Measurements from ENCODE around the gene C5orf47.

C5orf47 gene

GRCh38 chr5:173988554-173989431 is at the start of gene C5orf47:
Gene C5orf47 (plus strand): TSS chr5:173989170. CDS start chr5:173989264, 94 bp downstream.
- no peak for DNase-seq

GRCh38 chr5:173940269-173940668 is 48.7 kb upstream of the C5orf47 start:
- no peak for DNase-seq

- no peak for DNase-seq
These were observed 47.9 kb upstream of the C5orf47 start for GRCh38 chr5:173941102-173941501.

GRCh38 chr5:173941758-173942401 is 47.1 kb upstream of the C5orf47 start:
- DNase-seq: no peak

- DNase-seq: no peak
These were observed 44.5 kb upstream of the C5orf47 start for GRCh38 chr5:173944511-173944910.

GRCh38 chr5:173945160-173945559 is 43.8 kb upstream of the C5orf47 start:
- no peak for DNase-seq

GRCh38 chr5:173946323-173946722 is 42.6 kb upstream of the C5orf47 start:
- no peak for DNase-seq

GRCh38 chr5:173950829-173951228 is 38.1 kb upstream of the C5orf47 start:
- no peak for DNase-seq

GRCh38 chr5:173953528-173954090 is 35.4 kb upstream of the C5orf47 start:
- no peak for DNase-seq

GRCh38 chr5:173954671-173955521 is 34.1 kb upstream of the C5orf47 start:
- peak in 1 of 2 experiments; percentile 15 for DNase-seq

- DNase-seq: no peak
These were observed 28.0 kb upstream of the C5orf47 start for GRCh38 chr5:173960986-173961385.

GRCh38 chr5:173961418-173961817 is 27.6 kb upstream of the C5orf47 start:
- no peak for DNase-seq

GRCh38 chr5:173962436-173962972 is 26.5 kb upstream of the C5orf47 start:
- DNase-seq: no peak

- no peak for DNase-seq
These were observed 25.7 kb upstream of the C5orf47 start for GRCh38 chr5:173963182-173963838.

GRCh38 chr5:173963867-173964441 is 25.0 kb upstream of the C5orf47 start:
- DNase-seq: no peak

GRCh38 chr5:173964506-173964905 is 24.5 kb upstream of the C5orf47 start:
- no peak for DNase-seq

- DNase-seq: no peak
These were observed 21.7 kb upstream of the C5orf47 start for GRCh38 chr5:173967241-173967640.

GRCh38 chr5:173968154-173968797 is 20.7 kb upstream of the C5orf47 start:
- DNase-seq: peak in 1 of 2 experiments; percentile 19

GRCh38 chr5:173969167-173970049 is 19.6 kb upstream of the C5orf47 start:
- no peak for DNase-seq
